Neural progenitor cell (in vitro differentiated cells): Measurements from ENCODE around the gene PADI4.

Experiments
- EZH2 ChIP-seq: fragments of 200-600 bp; sonication (generic); IDR thresholded peaks from 2 replicates; pipeline ENCODE4 v1.6.1; 2017; ENCODE audit warnings: antibody characterized with exemption, mild to moderate bottlenecking, moderate library complexity
- TF ChIP-seq, protein P1 (sequence below): fragments of 200-600 bp; sonication (generic); IDR thresholded peaks from 2 replicates; pipeline ENCODE4 v1.5.1; 2017; ENCODE audit warnings: antibody characterized with exemption, mild to moderate bottlenecking

DNA sequence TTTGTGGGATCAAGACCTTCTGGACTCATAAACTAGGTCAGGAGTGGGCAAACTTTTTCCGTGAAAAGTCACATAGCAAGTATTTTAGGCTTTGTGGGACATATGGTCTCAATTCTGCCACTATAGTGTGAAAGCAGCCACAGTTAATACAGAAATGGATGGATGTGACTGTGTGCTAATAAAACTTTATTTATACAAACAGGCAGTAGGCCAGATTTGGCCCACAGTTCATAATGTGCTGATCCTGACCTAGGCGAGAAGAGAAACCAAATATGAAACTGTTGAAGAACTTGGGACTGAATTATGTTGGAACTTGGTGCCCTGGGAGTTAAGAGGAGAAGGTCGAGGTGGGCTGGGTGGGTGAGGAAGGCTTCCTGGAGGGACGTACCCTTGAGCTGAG lies 42.0 kb upstream of the PADI4 start:
- TF ChIP-seq, protein P1, sequence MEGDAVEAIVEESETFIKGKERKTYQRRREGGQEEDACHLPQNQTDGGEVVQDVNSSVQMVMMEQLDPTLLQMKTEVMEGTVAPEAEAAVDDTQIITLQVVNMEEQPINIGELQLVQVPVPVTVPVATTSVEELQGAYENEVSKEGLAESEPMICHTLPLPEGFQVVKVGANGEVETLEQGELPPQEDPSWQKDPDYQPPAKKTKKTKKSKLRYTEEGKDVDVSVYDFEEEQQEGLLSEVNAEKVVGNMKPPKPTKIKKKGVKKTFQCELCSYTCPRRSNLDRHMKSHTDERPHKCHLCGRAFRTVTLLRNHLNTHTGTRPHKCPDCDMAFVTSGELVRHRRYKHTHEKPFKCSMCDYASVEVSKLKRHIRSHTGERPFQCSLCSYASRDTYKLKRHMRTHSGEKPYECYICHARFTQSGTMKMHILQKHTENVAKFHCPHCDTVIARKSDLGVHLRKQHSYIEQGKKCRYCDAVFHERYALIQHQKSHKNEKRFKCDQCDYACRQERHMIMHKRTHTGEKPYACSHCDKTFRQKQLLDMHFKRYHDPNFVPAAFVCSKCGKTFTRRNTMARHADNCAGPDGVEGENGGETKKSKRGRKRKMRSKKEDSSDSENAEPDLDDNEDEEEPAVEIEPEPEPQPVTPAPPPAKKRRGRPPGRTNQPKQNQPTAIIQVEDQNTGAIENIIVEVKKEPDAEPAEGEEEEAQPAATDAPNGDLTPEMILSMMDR: no peak
- TF ChIP-seq EZH2: no peak
